ENCODE measurements around the gene GNA14.
"Not testable (repeated sequence)": the region's sequence is repeated elsewhere in the genome, so short reads cannot be mapped to it uniquely, and the experiment has no call there.

GRCh38 chr9:77690119-77690518 lies 42.0 kb upstream of the GNA14 start:
- TF ChIP-seq CTCF (IDR thresholded peaks at IDR 0.05); ZFX (IDR thresholded peaks at IDR 0.05; ENCODE audit: borderline replicate concordance): not testable (repeated sequence)
